T-helper 2 cell (primary cell): ENCODE data around the gene SLC13A3.
"Not testable (repeated sequence)": the region's sequence is repeated elsewhere in the genome, so short reads cannot be mapped to it uniquely, and the experiment has no call there.

Source experiments
- DNase-seq, 5 experiments: peaks; one replicate each; pipeline versions ENCODE4 v3.0.0 to v3.0.0-alpha.2; 2012 to 2022

SLC13A3 gene

DNA sequence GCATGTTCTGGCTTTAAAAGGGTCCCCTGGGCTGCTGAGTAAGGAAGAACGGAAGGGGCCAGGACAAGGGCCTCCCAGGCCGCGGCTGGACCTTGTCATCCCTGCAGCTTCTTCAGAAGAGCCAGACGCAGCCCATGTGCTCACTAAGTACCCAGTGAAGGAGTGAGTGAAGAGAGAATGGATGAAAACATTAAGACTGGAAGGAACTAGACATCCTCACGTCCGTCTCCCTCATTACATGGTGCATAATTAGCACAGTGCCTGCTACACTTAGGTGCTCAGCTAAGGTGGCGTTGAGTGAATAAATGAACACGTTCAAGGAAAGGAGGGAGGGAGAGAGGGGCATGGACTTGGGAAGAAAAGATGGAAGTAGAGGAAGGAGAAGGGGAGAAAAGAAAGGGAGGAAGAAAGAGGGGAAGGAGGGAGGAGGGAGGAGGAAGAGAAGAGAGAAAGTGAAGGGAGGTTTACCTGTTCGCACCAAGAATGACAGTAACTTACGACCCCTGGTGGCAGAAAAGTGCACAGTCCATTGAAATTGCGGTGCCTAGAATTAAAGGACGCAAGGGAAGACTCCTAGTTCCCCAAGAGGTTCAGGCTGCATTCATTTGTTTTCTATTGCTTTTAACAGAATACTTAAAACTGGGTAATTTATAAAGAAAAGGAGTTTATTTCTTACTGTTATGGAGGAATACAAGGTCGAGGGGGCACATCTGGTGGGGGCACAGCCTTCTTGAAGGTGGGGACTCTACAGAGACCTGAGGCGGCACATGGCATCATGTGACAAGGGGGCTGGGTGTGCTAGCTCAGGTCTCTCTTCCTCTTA, 30.0 kb upstream of the SLC13A3 start:
- DNase-seq, result peak in 4 of 5 experiments; percentile 17 to 49 (median 45)

DNA sequence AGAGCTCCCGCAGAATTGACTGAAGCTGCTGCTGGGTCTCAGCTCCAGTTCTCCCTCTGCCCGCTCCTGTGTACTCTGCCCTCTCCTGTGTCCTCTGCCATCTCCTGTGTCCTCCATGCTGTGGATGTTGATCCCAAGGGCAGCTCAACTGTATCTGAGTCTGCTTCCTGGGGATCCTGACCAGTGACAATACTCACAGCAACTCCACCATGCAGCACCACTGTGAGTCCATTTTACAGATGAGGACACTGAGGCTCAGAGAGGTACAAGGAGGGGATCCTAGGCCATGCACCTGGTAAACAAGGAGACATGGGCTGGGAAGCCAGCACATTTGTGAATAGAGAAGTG, 29.4 kb upstream of the SLC13A3 start:
- DNase-seq, result no peak

DNA sequence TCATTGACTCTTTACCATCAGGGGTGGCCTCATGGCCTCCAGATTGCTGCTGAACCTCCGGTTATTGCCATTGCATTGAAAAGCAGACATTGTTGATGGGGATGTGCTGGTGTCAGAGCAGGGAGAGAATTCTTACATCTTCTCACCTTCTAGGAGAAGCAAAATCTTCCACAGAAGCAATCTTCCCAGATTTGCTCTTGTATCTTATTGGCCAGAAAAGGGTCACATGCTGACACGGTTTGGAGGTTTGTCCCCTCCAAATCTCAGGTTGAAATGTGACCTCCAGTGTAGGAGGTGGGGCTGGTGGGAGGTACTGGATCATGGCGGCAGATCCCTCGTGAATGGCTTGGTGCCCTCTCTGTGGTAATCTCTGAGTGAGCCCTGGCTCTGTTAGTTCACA, 27.3 kb upstream of the SLC13A3 start:
- DNase-seq, result no peak

DNA sequence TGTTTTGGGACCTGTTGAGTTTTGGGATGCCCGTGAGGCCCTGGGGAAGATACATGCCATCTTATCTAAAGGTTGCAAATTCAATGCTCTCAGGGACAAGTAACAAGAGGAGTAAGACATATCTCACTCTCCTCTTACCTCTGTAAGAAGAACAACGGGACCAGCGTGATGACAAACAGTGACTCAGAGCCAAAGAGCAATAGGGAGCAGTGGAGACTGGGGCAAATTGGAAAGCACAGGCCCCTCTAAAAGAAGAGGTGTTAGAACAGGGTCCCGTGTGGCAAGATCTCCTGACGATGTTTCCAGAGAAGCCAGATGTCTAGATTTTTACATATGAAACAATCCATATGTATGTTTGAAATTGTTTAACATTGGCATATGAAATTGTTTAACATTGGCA, 26.3 kb upstream of the SLC13A3 start:
- DNase-seq, result no peak

DNA sequence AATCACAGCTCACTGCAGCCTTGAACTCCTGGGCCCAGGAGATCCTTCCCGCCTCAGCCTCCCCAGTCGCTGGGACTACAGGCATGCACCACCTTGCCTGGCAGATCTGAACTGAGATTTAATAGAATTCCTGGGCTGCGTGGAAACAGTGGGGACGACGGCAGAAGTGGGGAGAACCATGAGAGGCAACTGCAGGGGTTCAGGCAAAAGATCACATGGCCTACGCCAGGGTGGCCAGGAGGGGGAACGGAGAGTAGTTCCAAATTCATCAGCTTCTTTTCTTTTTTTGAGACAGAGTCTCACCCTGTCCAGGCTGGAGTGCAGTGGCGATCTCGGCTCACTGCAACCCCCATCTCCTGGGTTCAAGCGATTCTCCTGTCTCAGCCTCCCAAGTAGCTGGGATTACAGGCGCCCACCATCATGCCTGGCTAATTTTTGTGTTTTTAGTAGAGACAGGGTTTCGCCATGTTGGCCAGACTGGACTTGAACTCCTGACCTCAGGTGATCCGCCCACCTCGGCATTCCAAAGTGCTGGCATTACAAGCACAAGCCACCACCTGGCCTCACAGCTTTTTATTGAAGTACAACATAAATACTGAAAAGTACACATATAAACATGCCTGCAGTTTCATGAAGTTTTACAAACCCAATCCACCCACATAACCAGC, 25.5 kb upstream of the SLC13A3 start:
- not testable (repeated sequence) for DNase-seq

DNA sequence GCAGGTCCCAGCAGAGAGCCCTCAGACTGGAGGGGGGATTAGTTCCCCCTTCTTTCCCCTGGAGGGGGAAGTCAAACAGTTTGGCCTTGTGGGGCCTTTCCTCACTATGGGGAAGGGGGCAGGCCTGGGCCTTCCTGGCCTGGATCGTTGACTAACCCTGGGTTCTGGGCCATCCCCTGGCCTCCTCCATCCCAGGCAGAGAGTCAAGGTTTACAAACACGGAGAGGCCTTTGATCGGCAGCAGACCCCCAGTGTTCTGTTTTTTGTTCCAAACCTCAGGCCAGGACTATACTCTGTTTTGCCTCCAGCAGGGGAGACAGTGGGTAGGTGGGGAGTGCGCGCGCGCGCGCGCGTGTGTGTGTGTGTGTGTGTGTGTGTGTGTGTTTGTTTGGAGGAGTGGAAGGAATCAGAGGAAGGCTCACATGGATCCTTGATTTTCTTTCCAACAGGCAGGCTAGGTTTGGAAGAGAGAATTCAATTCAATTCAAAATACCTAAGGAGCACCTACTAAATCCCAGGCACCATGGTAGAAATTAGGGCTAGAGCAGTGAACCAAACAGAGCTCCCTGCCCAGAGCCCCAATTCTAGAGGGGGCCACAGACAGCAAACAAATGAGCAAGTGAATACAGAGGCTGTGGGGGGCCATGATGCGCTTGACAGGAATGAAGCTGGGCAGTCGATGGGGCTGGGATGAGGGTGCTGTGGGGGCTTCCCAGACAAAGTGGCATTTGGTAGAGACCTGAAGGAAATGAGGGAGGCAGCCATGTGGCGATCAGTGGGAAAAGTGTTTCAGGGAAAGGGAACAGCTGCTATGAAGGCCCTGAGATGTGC, 23.2 kb upstream of the SLC13A3 start:
- DNase-seq, result no peak

DNA sequence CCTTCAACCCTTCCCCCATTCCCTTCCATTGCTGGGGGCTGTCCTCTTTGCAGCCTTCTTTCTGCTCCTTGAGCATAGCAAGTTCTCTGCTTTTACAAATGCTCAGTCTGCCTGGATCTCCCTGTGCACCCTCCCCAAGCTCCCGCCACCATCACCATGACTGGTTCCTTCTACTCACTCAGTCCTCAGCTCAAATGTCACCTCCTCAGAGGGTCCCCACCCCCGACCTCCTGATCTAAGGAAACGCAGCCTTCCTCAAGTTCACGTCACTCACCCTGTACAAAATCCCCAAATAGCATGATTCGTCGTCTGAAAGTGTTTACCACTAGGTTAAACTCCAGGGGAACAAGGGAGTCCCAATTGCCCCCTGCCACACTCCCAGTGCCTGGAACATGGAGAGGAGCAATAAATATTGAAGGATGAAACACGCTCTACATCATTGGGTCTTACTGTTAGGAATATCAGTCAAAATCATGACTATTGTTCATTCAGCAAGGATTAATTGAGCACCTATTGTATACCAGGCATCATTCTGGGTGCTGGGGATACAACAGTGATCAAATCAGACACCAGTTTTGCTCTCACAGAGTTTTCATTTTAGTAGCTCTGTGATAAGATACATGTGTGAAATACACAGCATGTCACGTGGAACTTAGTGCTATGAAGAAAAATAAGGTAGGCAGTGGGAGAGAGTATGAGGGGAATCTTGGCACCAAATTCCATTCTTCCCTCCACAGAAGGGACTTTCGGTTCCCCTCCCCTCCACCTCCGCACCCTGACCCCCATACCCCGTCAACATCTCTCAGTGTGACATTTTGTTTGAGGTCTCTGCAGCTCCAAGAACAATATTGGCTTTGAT, 22.4 kb upstream of the SLC13A3 start:
- no peak for DNase-seq

DNA sequence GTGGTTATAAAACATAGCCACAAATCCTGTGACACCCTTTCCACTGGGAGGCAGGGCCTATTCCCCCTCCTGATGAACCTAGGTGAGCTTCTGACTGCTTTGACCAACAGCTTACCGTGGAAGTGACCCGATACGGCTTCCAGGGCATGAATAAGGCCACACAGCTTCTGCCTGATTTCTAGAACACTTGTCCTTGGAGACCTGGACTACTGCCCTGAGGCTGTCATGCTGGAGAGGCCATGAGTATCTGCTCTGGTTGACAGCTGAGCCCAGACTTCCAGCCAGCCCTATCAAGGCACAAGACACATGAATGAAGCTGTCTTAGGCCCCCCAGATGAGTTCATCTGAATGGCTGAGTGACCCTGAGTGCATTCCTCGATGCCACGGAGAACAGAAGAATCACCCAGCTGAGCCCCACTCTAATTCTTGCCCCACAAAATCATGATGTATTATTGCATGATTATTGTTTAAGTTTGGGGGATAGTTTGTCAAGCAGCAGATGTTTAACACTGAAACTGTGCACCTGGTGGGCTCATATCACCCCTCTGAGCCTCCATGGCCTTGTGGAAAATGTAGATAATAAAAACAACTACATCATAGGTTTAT, 21.4 kb upstream of the SLC13A3 start:
- DNase-seq, result no peak

DNA sequence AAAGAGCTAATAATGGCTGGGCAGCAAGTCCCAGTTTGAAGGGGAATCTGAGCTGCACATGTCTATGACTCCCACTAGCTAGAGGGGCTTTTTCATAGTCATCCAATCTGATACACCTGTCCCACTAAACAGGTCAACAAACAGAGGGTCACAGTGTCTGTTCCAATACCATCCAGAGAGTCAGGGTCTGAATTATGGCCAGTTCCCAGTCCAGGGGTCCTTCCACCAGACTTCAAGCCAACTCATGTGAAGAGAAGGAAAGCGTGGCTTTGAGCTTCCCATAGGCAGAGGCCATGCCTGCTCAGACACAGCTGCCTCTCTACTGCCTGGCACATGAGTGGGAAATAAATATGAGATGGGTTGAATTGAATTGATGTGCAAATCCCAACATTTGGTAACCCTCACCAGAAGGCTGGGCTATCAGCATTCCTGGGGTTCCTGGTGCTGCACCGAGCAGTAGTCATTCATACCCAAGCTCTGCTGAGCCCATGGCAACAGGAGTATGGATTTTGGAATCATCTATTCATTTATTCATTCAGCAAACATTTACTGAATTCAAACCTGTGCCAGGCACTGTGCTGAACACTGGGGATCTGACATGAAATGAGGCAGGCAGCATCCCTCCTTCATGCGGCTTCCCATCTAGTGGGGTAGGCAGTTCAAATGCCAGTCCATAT, 20.7 kb upstream of the SLC13A3 start:
- no peak for DNase-seq

DNA sequence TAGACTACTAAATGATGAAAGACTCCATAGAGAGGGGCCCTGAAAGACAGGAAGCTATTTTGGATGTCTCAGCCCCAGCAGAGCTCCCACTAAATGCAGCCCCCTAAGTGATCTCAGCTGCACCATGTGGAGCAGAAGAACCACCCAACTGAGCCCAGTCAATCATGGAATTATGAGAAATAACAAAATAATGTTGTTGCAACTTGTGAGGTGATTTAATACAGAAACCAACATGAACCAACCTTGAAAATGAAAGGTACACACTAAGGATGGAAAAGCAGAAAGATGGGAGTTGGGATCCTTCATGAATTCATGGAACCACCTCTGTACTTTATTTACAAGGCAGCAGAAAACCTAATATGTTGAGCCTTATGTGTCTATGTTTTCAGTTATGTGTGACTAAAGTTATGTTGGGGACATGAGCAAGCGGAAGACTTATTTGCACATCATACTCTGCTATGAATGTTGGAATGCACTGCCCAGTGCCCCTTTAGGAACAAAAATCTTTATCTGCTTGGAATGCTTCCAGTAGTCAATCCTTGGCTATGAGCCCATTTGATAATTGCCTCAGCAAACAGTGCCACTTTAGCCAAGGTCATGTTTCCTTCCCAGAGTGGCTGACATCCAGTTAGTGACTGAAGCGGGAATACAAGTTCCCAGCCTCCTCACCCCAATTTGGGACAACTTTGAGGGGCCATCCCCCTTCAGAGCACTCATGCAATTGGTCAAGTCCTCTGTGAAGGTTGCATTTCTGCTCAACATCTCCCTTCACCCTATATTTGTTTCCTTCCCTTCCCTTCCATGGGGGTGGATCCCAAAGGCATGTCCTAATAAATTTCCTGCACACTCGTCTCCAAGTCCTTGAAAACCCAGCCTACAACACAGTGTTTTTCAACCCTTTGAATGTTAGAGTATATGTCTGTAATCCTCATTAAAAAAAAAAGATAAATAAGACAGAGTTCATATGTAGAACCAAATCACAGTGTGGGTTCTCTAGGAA, 19.6 kb upstream of the SLC13A3 start:
- no peak for DNase-seq

DNA sequence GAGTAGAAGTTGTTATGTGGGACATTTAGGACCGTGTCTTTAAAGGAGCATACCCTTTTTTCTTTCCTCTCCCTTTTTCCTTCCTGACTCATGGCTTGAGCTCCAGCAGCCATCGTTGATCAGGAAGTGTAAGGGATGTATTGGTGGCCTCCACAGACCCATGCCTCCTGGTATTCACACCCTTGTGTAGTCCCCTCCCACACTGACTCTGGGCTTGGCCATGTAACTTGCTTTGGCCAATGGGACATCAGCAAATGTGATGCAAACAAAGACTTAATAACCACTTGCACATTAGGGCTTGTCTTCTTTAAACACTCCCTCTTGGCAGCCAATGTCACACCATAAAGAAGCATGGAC, 18.9 kb upstream of the SLC13A3 start:
- DNase-seq, result no peak

DNA sequence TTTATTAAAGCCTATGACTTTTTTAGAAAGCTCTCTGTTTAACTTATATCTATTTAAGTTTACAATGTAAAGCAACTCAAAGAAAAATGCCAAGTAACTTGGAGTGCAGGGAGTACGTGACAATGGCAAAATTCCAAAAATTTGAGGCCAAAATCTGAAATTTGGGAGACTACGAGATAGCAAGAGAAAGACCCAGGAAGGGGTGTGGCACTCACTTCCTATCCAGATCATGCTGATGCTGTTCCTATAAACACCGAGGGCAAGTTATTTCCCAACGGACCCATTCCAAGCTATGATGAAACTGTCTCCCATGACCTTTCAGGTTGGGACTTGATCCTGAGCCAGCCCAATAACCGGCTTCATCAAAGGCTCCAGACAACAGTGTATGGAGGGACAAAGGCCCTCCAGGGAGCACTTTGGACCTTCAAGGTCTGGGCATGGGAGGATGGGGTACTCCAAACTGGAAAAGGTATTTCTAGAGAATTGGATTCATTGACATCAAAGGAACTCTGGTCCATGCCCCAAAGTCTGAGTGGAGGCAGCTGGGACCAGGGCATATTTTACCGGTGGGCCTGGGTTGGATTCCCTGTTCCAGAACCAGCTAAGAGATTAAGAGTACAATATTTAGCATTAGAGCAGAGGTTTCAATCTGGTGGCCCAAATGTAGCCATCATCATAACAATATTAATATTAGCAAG, 15.7 kb upstream of the SLC13A3 start:
- no peak for DNase-seq

DNA sequence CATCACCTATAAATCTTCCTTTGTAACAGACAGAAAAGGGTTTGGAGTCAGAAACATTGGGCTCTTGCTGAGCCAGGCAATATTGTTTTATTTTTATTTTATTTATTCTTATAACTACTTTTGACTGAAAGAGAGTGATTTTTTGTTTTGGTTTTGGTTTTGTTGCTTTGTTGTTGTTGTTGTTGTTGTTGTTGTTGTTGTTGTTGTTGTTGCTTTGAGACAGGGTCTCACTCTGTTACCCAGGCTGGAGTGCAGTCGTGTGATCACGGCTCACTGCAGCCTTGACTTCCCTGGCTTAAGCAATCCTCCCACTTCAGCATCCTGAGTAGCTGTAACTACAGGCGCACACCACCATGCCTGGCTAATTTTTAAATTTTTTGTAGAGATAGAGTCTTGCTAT, 15.0 kb upstream of the SLC13A3 start:
- DNase-seq, result no peak

DNA sequence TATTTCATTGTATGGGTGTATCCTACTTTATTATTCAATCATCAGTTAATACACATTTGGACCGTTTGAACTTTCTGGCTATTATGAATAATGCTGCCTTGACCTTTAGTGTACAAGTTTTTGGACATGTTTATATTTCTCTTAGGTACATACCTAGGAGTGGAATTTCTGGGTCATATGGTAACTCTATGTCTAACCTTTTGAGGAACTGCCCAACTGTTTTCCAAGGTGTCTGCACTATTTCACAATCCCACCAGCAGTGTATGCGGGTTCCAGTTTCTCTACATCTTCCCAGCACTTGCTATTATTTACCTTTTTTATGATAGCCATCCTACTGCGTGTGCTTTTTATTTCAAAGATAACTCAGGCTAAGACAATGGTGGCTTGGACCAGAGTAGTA, 14.3 kb upstream of the SLC13A3 start:
- DNase-seq, result no peak

DNA sequence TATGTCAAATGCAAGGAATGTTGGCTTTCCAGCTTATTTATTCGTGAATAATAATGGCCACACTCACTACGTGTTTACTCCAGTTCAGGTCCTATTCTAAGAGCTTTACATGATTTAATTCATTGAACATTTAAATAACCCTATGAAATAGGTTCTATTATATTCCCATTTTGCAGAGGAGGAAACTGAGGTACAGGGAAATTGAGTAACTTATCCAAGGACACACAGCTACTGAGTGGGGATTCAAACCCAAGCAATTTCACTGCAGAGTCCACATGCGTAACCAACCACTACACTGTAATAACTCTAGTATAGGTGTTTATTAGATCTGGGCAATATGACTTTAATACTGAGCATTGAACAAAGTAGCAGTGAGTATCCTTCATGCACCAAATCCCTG, 12.3 kb upstream of the SLC13A3 start:
- no peak for DNase-seq

DNA sequence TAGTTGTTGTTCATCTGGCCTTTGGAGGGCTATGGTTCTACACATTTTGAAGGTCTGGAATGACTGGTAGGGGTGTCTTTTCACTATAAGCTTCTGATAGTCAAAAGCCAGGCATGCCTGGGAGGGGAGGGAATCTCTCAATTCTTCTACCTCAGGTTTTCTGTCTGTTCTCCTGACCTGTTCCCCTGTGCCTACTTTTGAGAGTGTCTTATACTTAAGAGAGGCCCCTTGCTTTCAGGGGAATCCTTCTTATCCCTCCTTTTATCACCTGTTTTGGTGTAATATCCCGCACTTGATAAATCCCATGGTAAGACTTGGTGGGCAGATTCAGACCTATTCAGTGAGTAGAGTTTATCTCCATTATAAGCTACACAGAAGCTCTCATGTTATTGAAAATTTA, 10.4 kb upstream of the SLC13A3 start:
- DNase-seq, result no peak

DNA sequence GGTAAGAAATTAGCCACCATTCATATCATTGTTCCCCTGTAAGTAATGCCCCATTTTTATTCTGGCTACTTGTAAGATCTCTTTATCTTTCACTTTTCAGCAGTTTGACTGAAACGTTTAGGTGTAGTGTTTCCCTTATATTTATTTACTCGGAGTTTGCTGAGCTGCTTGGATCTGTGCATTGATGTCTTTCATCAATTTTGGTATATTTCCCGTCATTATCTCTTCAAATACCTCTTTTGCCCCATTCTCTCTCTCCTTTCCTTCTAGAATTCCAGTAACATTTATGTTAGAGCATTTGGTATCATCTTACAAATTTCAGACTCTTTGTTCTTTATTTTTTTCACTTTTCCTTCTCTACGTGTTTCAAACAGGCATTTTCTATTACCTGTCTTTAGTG, 9.2 kb upstream of the SLC13A3 start:
- DNase-seq, result no peak

DNA sequence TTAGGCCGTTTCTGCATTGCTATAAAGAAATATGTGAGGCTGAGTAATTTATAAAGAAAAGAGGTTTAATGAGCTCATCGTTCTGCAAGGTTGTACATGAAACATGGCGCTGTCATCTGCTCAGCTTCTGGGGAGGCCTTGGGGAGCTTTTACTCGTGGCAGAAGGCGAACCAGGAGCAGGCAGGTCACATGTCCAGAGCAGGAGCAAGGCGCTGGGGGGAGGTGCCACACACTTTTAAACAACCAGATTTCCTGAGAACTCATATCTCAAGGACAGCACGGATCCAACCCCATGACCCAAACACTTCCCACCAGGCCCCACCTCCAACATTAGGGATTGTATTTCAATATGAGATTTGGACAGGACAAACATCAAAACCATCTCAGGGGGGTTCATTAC, 6.4 kb upstream of the SLC13A3 start:
- DNase-seq, result no peak

DNA sequence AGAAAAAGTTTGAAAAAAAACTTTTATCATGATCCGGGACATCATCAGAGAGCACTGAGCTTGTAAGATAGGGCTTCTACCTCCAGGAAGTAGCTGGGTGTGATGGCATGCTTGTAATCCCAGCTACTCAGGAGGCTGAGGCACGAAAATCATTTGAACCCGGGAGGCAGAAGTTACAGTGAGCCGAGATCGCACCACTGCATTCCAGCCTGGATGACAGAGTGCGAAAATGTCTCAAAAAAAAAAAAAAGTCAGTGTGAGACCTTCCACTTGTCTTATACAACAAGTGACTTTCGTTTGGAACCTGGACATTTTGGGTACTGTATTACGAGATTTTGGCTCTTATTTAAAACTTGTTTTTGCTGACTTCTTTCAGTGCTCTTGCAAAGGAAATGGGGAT, 5.9 kb upstream of the SLC13A3 start:
- DNase-seq, result no peak

DNA sequence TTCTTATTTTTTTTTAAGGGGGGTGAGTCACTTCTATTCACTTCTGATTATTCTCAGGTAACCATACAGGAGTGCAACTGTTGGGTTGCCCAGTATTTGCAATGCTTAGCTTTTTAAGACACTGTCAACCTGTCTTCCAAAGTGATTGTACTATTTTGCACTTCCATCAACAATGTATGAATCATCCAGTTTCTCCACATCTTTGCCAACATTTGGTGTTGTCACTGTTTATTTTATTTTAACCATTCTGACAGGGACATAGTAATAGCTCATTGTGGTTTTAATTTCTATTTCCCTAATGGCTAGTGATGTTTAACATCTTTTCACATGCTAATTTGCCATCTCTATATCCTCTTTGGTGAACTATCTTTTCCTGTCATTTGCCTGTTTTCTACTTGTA, 1.4 kb upstream of the SLC13A3 start:
- DNase-seq, result no peak
